ENCODE data around the gene JARID2. TPM values are rescaled to one million over a fixed set of nuclear protein-coding genes. Genes with fewer than 3 reads are reported as not detected.

The JARID2 gene
- total and polyA plus RNA-seq, 4 donors, result 1.4 to 12.3 (median 3.4) TPM

DNA sequence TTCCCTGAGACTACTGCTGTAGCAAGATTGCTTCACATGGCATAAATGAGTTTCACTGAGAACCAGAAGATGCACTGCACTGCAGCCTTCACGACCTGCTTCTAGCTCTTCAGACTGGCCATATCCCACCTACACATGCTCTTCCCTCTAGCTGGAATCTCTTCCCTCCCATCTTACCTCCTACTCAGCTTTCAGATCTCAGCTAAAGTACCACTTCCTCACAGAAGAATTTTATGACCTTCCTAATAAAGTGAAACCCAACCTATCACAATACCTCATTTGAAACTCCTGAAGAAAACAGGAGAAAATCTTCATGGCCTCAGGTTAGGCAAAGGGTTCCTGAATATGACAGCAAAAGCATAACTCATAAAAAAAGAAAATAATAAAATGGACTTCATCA is 317.1 kb downstream of the JARID2 start:
- H3K4me3 ChIP-seq (ENCODE audit: low read depth in 1 of 3, low read length in 3 of 3), result no peak overlapping the region
- no peaks in the 10 kb centered on the region for H3K9me3 ChIP-seq (ENCODE audit: control insufficient read depth in 4 of 4, low read length in 3 of 4)
- no peaks in the 10 kb centered on the region for H3K4me1 ChIP-seq (ENCODE audit: control insufficient read depth in 4 of 4, insufficient read depth in 4 of 4, low read length in 3 of 4)
- H3K27me3 ChIP-seq (ENCODE audit: control insufficient read depth in 4 of 4, insufficient read depth in 4 of 4, low read length in 3 of 4), result no peaks in the 10 kb centered on the region
- H3K36me3 ChIP-seq (ENCODE audit: control insufficient read depth in 4 of 4, insufficient read depth in 3 of 4, low read depth in 1 of 4, low read length in 3 of 4), result no peaks in the 10 kb centered on the region
- no peak overlapping the region for H3K9ac ChIP-seq (ENCODE audit: low read depth in 1 of 2, low read length in 2 of 2)
- 85% methylated on average over 1 of the region's 1 CpG for WGBS
- no peak overlapping the region for H3K27ac ChIP-seq (ENCODE audit: low read depth in 1 of 2, low read length in 2 of 2)
- TF ChIP-seq RXRA (IDR thresholded peaks at IDR 0.05), result no peak
- TF ChIP-seq HNF4G (IDR thresholded peaks at IDR 0.05), result no peak
- TF ChIP-seq FOXA2 (IDR thresholded peaks at IDR 0.05), result no peak
- TF ChIP-seq JUND (IDR thresholded peaks at IDR 0.05), result no peak
- no peak for TF ChIP-seq EGR1 (IDR thresholded peaks at IDR 0.05; ENCODE audit: low read depth in 2 of 2)
- no peak for DNase-seq (ENCODE audit: low spot score)

DNA sequence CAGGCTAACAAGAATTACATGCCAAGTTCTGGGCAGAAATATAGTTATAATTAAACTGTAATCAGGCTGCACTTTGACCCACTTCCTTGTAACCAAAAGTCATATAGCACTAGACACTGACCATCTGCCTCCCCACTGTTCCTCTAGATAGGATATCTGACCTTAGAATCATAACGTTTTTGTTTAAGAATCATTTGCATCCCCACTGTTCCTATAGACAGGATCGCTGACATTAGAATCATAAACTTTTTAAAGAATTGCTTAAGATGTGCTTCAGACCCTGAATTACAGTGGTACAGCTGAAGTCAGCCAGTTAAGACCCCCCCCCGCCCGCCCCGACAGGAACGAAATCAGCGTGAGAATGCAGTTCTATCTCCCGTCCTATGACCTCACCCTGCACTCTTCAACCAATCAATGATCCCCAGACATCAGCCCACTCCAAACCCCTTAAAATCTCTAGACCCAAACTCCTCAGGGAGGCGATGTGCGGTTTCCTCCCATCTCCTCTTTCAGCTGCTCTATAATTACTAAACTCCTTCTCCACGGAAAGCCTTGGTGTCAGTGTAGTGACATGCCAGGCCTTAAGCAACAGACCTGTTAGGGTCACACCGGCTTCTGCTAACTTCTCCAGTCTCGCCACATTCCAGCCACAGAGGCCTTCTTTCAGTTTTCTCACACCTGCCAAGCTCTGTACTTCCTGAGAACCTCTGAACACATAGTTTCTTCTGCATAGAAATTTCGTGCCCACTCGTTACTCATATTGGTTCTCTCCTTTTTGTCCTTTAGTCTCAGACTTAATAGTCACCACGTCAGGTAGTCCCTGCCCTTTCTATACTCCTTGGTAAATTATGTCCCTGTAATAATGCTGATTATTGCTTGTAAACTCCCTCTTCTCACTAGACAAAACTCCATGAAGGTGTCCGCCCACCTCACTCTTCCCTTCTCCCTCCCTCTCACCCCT is 323.4 kb downstream of the JARID2 start:
- Histone ChIP-seq H3K27ac (ENCODE audit: low read depth in 1 of 2, low read length in 2 of 2) (no peak overlapping the region), H3K4me1 (ENCODE audit: control insufficient read depth in 4 of 4, insufficient read depth in 4 of 4, low read length in 3 of 4) (peaks cover 0 to 3% (median under 1%) of the 10 kb centered on the region in 4 donors), H3K4me3 (ENCODE audit: low read depth in 1 of 3, low read length in 3 of 3) (no peak overlapping the region), H3K36me3 (ENCODE audit: control insufficient read depth in 4 of 4, insufficient read depth in 3 of 4, low read depth in 1 of 4, low read length in 3 of 4) (no peaks in the 10 kb centered on the region), H3K9ac (ENCODE audit: low read depth in 1 of 2, low read length in 2 of 2) (no peak overlapping the region), H3K9me3 (ENCODE audit: control insufficient read depth in 4 of 4, low read length in 3 of 4) (no peaks in the 10 kb centered on the region), H3K27me3 (ENCODE audit: control insufficient read depth in 4 of 4, insufficient read depth in 4 of 4, low read length in 3 of 4) (no peaks in the 10 kb centered on the region)
- WGBS, result 79% methylated on average over 17 of the region's 17 CpGs
- no peak for DNase-seq (ENCODE audit: low spot score)
- TF ChIP-seq EGR1 (IDR thresholded peaks at IDR 0.05; ENCODE audit: low read depth in 2 of 2) (no peak), FOXA2 (IDR thresholded peaks at IDR 0.05) (no peak), YY1 (IDR thresholded peaks at IDR 0.05) (no peak), HNF4G (IDR thresholded peaks at IDR 0.05) (no peak), RAD21 (IDR thresholded peaks at IDR 0.05) (no peak), SP1 (IDR thresholded peaks at IDR 0.05) (no peak), RXRA (IDR thresholded peaks at IDR 0.05) (no peak), FOXA1 (IDR thresholded peaks at IDR 0.05) (no peak), NR2F2 (IDR thresholded peaks at IDR 0.05) (no peak)
- TF ChIP-seq, protein P1, sequence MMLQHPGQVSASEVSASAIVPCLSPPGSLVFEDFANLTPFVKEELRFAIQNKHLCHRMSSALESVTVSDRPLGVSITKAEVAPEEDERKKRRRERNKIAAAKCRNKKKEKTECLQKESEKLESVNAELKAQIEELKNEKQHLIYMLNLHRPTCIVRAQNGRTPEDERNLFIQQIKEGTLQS (IDR thresholded peaks at IDR 0.05), result no peak
- TF ChIP-seq, protein P2, sequence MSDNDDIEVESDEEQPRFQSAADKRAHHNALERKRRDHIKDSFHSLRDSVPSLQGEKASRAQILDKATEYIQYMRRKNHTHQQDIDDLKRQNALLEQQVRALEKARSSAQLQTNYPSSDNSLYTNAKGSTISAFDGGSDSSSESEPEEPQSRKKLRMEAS (IDR thresholded peaks at IDR 0.05), result no peak

DNA sequence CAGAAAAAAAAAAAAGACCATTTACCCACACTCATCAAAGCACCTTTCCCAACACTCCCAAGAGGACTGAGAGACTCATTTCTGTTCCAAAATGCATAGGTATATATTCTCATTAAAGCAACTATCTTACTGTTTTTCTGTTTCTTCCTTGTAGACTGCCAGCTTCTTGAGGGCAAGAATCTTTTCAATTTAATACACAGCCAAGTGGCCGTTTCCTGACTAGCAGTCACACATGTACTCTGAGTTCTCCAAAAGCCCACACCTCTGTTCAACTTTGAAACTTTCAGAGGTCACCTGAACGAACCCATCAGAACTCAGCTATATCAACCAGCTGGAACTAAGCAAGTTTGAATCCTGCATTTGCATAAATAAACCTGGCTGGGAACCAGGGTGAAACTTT is 324.3 kb downstream of the JARID2 start:
- Histone ChIP-seq H3K27me3 (ENCODE audit: control insufficient read depth in 4 of 4, insufficient read depth in 4 of 4, low read length in 3 of 4) (no peaks in the 10 kb centered on the region), H3K9me3 (ENCODE audit: control insufficient read depth in 4 of 4, low read length in 3 of 4) (no peaks in the 10 kb centered on the region), H3K4me3 (ENCODE audit: low read depth in 1 of 3, low read length in 3 of 3) (no peak overlapping the region), H3K36me3 (ENCODE audit: control insufficient read depth in 4 of 4, insufficient read depth in 3 of 4, low read depth in 1 of 4, low read length in 3 of 4) (no peaks in the 10 kb centered on the region), H3K27ac (ENCODE audit: low read depth in 1 of 2, low read length in 2 of 2) (no peak overlapping the region), H3K9ac (ENCODE audit: low read depth in 1 of 2, low read length in 2 of 2) (no peak overlapping the region), H3K4me1 (ENCODE audit: control insufficient read depth in 4 of 4, insufficient read depth in 4 of 4, low read length in 3 of 4) (peaks cover 0 to 3% (median under 1%) of the 10 kb centered on the region in 4 donors)
- no peak for DNase-seq (ENCODE audit: low spot score)
- WGBS, result 95% methylated on average over 2 of the region's 2 CpGs
- TF ChIP-seq TAF1 (conservative IDR thresholded peaks at IDR 0.05) (no peak), GABPA (IDR thresholded peaks at IDR 0.05 in 1 of 2, conservative IDR thresholded peaks at IDR 0.05 in 1 of 2) (no peak), SP1 (IDR thresholded peaks at IDR 0.05) (no peak), YY1 (IDR thresholded peaks at IDR 0.05) (no peak), HNF4G (IDR thresholded peaks at IDR 0.05) (no peak), NR2F2 (IDR thresholded peaks at IDR 0.05) (no peak), RAD21 (IDR thresholded peaks at IDR 0.05) (no peak), FOXA1 (IDR thresholded peaks at IDR 0.05) (no peak), HNF4A (conservative IDR thresholded peaks at IDR 0.05) (no peak), FOXA2 (IDR thresholded peaks at IDR 0.05) (no peak), EGR1 (IDR thresholded peaks at IDR 0.05; ENCODE audit: low read depth in 2 of 2) (no peak), JUND (IDR thresholded peaks at IDR 0.05) (no peak)
- TF ChIP-seq, protein P3, sequence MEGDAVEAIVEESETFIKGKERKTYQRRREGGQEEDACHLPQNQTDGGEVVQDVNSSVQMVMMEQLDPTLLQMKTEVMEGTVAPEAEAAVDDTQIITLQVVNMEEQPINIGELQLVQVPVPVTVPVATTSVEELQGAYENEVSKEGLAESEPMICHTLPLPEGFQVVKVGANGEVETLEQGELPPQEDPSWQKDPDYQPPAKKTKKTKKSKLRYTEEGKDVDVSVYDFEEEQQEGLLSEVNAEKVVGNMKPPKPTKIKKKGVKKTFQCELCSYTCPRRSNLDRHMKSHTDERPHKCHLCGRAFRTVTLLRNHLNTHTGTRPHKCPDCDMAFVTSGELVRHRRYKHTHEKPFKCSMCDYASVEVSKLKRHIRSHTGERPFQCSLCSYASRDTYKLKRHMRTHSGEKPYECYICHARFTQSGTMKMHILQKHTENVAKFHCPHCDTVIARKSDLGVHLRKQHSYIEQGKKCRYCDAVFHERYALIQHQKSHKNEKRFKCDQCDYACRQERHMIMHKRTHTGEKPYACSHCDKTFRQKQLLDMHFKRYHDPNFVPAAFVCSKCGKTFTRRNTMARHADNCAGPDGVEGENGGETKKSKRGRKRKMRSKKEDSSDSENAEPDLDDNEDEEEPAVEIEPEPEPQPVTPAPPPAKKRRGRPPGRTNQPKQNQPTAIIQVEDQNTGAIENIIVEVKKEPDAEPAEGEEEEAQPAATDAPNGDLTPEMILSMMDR (IDR thresholded peaks at IDR 0.05; ENCODE audit: low read depth, low read length, missing input control), result no peak
- TF ChIP-seq, protein P2 (IDR thresholded peaks at IDR 0.05), result no peak
- TF ChIP-seq, protein P1 (IDR thresholded peaks at IDR 0.05), result no peak
- TF ChIP-seq, protein P4, sequence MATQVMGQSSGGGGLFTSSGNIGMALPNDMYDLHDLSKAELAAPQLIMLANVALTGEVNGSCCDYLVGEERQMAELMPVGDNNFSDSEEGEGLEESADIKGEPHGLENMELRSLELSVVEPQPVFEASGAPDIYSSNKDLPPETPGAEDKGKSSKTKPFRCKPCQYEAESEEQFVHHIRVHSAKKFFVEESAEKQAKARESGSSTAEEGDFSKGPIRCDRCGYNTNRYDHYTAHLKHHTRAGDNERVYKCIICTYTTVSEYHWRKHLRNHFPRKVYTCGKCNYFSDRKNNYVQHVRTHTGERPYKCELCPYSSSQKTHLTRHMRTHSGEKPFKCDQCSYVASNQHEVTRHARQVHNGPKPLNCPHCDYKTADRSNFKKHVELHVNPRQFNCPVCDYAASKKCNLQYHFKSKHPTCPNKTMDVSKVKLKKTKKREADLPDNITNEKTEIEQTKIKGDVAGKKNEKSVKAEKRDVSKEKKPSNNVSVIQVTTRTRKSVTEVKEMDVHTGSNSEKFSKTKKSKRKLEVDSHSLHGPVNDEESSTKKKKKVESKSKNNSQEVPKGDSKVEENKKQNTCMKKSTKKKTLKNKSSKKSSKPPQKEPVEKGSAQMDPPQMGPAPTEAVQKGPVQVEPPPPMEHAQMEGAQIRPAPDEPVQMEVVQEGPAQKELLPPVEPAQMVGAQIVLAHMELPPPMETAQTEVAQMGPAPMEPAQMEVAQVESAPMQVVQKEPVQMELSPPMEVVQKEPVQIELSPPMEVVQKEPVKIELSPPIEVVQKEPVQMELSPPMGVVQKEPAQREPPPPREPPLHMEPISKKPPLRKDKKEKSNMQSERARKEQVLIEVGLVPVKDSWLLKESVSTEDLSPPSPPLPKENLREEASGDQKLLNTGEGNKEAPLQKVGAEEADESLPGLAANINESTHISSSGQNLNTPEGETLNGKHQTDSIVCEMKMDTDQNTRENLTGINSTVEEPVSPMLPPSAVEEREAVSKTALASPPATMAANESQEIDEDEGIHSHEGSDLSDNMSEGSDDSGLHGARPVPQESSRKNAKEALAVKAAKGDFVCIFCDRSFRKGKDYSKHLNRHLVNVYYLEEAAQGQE (IDR thresholded peaks at IDR 0.05), result no peak

Data from liver (tissue), 9 donors.